Activated CD8-positive, alpha-beta memory T cell treated with anti-CD3 and anti-CD28 coated beads, Interleukin-2, amount 10 ng/mL, durations not matched to agents 7 days and 5 days (primary cell): Measurements from ENCODE around the gene NEDD4L. TPM values are rescaled to one million over a fixed set of nuclear protein-coding genes. Genes with fewer than 3 reads are reported as not detected.

ENCODE experiments used
- ATAC-seq: fragments of 150-1000 bp; cut with Tn5 transposase; one replicate; pipeline ENCODE4 v1.10.0; 2021; ENCODE audit warnings: moderate library complexity
- CTCF ChIA-PET: fragments of 350-600 bp; sonication (Branson Sonifier 250); formaldehyde crosslinking; loops from one replicate; lab custom pipeline; 2021; ENCODE audit warnings: antibody characterized with exemption; lab: Charles Lee
- DNase-seq: peaks from one replicate; pipeline ENCODE4 v3.0.0-alpha.2; 2020
- H3K27ac Mint-ChIP-seq: one replicate; pipeline ENCODE4 v1.8.0; 2021; ENCODE audit warnings: mild to moderate bottlenecking, mixed read lengths
- H3K27me3 Mint-ChIP-seq: one replicate; pipeline ENCODE4 v1.8.0; 2021; ENCODE audit warnings: mixed read lengths
- H3K36me3 Mint-ChIP-seq: one replicate; pipeline ENCODE4 v1.8.0; 2021; ENCODE audit warnings: mild to moderate bottlenecking, mixed read lengths
- H3K4me1 Mint-ChIP-seq: one replicate; pipeline ENCODE4 v1.8.0; 2021; ENCODE audit warnings: mixed read lengths
- H3K4me3 Mint-ChIP-seq: one replicate; pipeline ENCODE4 v1.8.0; 2021; ENCODE audit warnings: mild to moderate bottlenecking, moderate library complexity, mixed read lengths
- H3K9me3 Mint-ChIP-seq: one replicate; pipeline ENCODE4 v1.8.0; 2022; ENCODE audit warnings: low read depth, mixed read lengths
- total RNA-seq, 2 experiments: library from RNA; stranded (reverse); gene quantifications; one replicate each; pipeline ENCODE4 v1.2.3, GENCODE V29; 2021

The NEDD4L gene
- total RNA-seq, 2 experiments from 2014 or later, result 1.4 to 4.2 TPM

DNA sequence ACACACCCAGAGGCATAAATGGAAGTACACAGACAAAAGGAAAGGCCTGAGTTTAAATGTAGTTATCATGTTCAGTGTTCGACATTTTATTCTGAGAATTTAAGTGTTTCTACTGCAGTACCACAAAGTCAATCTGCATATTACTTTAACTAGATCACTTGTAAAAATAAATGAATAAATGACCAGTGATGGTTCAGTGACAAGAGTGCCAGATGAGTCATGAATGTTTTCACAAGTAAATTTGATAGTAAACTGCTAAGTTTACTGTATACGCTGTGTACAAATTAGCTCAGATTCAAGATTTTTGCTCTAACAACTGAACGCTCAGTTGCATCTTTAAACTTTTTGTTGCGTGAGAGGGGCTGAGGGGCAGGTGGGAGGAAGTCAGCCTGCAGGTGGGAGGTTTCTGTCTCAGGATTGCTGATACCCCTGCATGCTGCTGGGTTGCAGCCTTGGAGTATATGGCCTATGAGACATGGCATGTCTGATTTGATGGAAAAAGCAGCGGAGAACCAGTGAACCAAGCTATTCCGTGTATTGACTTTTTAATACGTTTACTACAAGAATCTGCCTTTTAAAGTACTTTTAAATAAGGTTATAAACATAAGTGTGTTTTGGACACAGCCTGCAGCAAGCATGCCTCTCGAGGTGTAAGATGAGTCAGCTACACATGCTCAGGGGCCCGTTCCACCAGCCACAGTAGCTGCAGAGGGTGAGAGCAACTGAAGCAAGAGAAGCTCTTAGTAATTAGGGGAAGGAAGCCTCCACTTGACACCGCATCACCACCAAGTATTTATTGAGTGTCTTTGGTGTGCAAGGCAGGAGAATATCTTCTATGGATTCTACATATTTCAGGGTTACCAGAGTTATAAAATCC is 245.1 kb downstream of the NEDD4L start:
- ATAC-seq, result no peak

GRCh38 chr18:58290116-58290695 is 246.2 kb downstream of the NEDD4L start:
- Mint-ChIP-seq H3K4me1 (peaks cover 4% of the 10 kb centered on the region), H3K36me3 (no peaks in the 10 kb centered on the region), H3K27ac (no peak overlapping the region), H3K4me3 (no peak overlapping the region), H3K27me3 (peaks cover 9% of the 10 kb centered on the region), H3K9me3 (no peaks in the 10 kb centered on the region)
- DNase-seq, result no peak
- no peak for ATAC-seq
- CTCF ChIA-PET, result no interaction called here

More for the DNA sequence above, 245.1 kb downstream of the NEDD4L start:
- Mint-ChIP-seq H3K4me3 (no peak overlapping the region), H3K27me3 (peaks cover 15% of the 10 kb centered on the region), H3K4me1 (peaks cover 4% of the 10 kb centered on the region), H3K9me3 (no peaks in the 10 kb centered on the region), H3K27ac (no peak overlapping the region), H3K36me3 (no peaks in the 10 kb centered on the region)
- no peak for DNase-seq
- CTCF ChIA-PET, result no interaction called here

GRCh38 chr18:58291131-58291530 is 247.1 kb downstream of the NEDD4L start:
- CTCF ChIA-PET, result no interaction called here
- DNase-seq, result no peak
- Mint-ChIP-seq H3K27me3 (peaks cover 9% of the 10 kb centered on the region), H3K27ac (no peak overlapping the region), H3K36me3 (no peaks in the 10 kb centered on the region), H3K4me1 (peaks cover 4% of the 10 kb centered on the region), H3K9me3 (no peaks in the 10 kb centered on the region), H3K4me3 (no peak overlapping the region)
- ATAC-seq, result no peak

DNA sequence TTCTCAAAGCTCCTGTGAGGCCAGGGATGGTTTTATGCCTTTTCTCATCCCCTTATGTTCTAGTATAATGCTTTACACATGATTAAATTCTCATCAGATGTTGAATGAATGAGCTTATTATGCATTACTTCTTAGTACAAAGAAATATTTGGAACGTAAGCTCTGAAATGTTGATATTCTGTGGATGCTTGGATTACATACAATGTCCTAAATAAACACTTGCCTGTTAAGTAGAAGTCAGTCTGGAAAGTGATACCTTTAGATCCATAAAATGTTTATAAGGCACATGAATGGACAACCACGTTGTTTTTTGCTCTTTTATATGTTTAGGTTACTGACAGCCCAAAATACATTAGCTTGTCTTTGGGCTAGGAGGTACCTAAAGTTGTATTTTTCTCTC is 248.6 kb downstream of the NEDD4L start:
- Mint-ChIP-seq H3K9me3 (no peaks in the 10 kb centered on the region), H3K4me1 (peaks cover 8% of the 10 kb centered on the region), H3K27ac (no peak overlapping the region), H3K4me3 (no peak overlapping the region), H3K36me3 (no peaks in the 10 kb centered on the region), H3K27me3 (peaks cover 8% of the 10 kb centered on the region)
- DNase-seq, result no peak
- CTCF ChIA-PET, result no interaction called here
- no peak for ATAC-seq

GRCh38 chr18:58297198-58297597 is 253.2 kb downstream of the NEDD4L start:
- peaks cover 14% of the 10 kb centered on the region for H3K27me3 Mint-ChIP-seq
- H3K36me3 Mint-ChIP-seq, result no peaks in the 10 kb centered on the region
- no peaks in the 10 kb centered on the region for H3K9me3 Mint-ChIP-seq
- H3K4me1 Mint-ChIP-seq, result peaks cover 5% of the 10 kb centered on the region
- ATAC-seq (peak; percentile 65), DNase-seq (no peak)
- CTCF ChIA-PET, result no interaction called here
- H3K27ac Mint-ChIP-seq, result no peak overlapping the region
- H3K4me3 Mint-ChIP-seq, result no peak overlapping the region

DNA sequence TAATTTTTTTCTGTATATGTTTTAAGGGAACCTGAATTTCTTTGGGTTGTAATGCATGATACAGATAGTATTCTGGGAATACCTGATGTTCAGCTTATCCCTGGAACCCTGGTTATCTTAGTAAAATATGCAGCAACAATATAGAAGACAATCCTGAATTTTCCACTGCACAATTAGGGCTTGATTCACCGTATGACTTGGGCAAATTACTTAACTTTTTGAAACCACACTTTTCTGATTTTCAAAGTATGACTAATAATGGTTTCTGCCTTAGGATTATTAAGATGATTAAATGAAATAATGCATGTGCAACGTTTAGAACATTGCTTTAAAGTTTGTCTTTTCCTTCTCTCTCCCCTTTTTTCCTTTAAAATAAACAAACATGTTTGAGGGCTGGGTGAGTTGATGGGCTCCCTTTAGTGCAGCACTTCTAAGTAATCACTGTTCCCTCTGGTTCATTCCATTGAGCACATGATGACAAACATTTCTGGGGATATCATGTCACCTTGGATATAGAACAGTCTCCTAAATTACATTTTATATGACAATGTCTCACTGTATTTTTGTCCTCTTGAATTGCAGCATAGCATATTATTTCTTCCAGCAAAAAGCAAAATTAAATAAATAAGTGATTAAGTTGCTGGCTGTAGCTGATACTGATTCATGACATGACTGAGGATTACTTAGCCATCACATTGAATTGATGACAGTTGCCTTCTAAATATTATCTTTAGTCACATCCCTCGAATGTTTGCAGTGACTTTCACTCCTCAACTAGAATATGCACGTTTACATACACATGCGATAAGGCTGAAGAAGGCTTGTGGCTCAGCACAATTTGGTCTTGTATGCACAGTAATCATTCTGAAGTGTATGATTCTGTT is 254.5 kb downstream of the NEDD4L start:
- Mint-ChIP-seq H3K9me3 (no peaks in the 10 kb centered on the region), H3K4me1 (peaks cover 11% of the 10 kb centered on the region), H3K36me3 (no peaks in the 10 kb centered on the region), H3K4me3 (no peak overlapping the region), H3K27me3 (peaks cover 23% of the 10 kb centered on the region), H3K27ac (no peak overlapping the region)
- CTCF ChIA-PET, result no interaction called here
- DNase-seq (no peak), ATAC-seq (no peak)

- Mint-ChIP-seq H3K36me3 (no peaks in the 10 kb centered on the region), H3K9me3 (no peaks in the 10 kb centered on the region), H3K4me3 (no peak overlapping the region), H3K4me1 (peaks cover 15% of the 10 kb centered on the region), H3K27ac (no peak overlapping the region), H3K27me3 (peaks cover 26% of the 10 kb centered on the region)
- ATAC-seq (no peak), DNase-seq (no peak)
- CTCF ChIA-PET, result no interaction called here
Observed at GRCh38 chr18:58299135-58299473, 255.1 kb downstream of the NEDD4L start.

- Mint-ChIP-seq H3K36me3 (no peaks in the 10 kb centered on the region), H3K9me3 (no peaks in the 10 kb centered on the region), H3K27me3 (peaks cover 30% of the 10 kb centered on the region), H3K27ac (no peak overlapping the region), H3K4me3 (no peak overlapping the region), H3K4me1 (peaks cover 15% of the 10 kb centered on the region)
- ATAC-seq (no peak), DNase-seq (no peak)
- CTCF ChIA-PET, result no interaction called here
Observed at GRCh38 chr18:58299936-58300335, 255.9 kb downstream of the NEDD4L start.

DNA sequence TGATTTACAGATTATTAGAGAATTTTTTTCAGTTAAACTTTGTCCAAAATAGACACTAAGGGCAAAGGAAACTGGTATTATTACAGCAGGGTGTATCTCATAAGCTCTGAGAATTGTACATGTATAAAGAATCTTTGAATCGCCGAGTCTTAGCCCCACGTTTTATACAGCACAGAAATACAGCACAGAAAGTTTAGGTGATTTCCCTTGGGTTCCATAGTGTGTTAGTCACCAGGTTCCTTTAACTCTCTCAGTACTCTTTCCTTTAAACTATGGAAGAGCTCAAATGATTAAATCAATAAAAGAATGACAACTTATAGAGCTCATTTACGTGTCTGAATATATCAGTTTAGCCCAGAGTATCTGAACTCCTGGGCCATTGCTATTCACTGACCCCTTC is 256.8 kb downstream of the NEDD4L start:
- peaks cover 30% of the 10 kb centered on the region for H3K27me3 Mint-ChIP-seq
- no peak overlapping the region for H3K27ac Mint-ChIP-seq
- DNase-seq, result no peak
- ATAC-seq, result no peak
- H3K4me1 Mint-ChIP-seq, result peaks cover 15% of the 10 kb centered on the region
- H3K4me3 Mint-ChIP-seq, result no peak overlapping the region
- H3K36me3 Mint-ChIP-seq, result peaks cover 1% of the 10 kb centered on the region
- peaks cover 1% of the 10 kb centered on the region for H3K9me3 Mint-ChIP-seq
- CTCF ChIA-PET, result no interaction called here

DNA sequence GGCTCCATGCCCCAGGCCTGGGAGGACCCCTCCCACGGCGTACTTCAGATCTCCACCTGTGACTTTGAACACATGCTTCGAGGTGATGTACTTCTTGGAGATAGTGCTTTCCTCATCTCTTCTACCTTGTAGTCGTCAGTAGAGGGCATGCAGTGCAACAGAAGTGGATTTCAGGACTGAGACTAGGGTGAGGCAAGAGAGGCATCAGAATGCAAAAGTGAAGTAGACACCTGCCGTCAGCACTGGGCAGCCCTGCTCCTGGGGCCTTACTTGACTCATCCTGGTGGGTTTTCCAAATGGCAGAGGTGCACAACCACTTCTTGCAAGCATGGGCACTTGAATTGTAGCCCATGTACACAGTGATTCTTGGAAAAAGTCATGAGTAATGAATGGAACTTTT is 258.8 kb downstream of the NEDD4L start:
- no peak overlapping the region for H3K27ac Mint-ChIP-seq
- H3K27me3 Mint-ChIP-seq, result peaks cover 27% of the 10 kb centered on the region
- ATAC-seq (no peak), DNase-seq (no peak)
- peaks cover 2% of the 10 kb centered on the region for H3K9me3 Mint-ChIP-seq
- CTCF ChIA-PET, result no interaction called here
- no peak overlapping the region for H3K4me3 Mint-ChIP-seq
- peaks cover 10% of the 10 kb centered on the region for H3K4me1 Mint-ChIP-seq
- H3K36me3 Mint-ChIP-seq, result peaks cover 2% of the 10 kb centered on the region

GRCh38 chr18:58303363-58303762 is 259.3 kb downstream of the NEDD4L start:
- Mint-ChIP-seq H3K4me3 (no peak overlapping the region), H3K27me3 (peaks cover 25% of the 10 kb centered on the region), H3K9me3 (peaks cover 2% of the 10 kb centered on the region), H3K36me3 (peaks cover 2% of the 10 kb centered on the region), H3K27ac (no peak overlapping the region), H3K4me1 (peaks cover 10% of the 10 kb centered on the region)
- CTCF ChIA-PET, result interaction anchor here (1.5 kb wide), 1 partner anchor 18 kb away, joined by 3 read pairs; no protein-coding TSS in a partner anchor
- DNase-seq (no peak), ATAC-seq (peak; percentile 23)

DNA sequence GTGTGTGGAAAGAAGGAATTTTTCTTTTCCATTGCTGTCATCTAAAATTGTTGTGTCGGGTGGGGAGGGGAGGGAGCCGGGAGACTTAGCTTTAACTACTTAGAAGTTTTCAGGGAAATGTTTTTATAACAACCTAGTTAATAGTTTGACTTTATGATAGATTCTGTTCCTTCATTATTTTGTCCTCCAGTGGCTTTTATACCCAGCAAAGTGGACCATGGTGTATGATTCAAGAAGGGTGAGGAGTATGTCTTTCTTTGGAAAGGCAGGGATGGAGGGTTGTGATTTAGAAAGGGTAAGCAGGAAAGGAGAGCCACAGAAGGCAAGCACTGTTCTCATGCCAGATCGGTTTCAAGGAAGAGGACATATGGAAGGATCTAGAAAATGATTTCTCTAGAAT is 261.8 kb downstream of the NEDD4L start:
- peaks cover 2% of the 10 kb centered on the region for H3K36me3 Mint-ChIP-seq

GRCh38 chr18:58307441-58307840 is 263.4 kb downstream of the NEDD4L start:
- Mint-ChIP-seq H3K9me3 (peaks cover 2% of the 10 kb centered on the region), H3K27ac (no peak overlapping the region), H3K4me1 (peaks cover 25% of the 10 kb centered on the region), H3K36me3 (peaks cover 2% of the 10 kb centered on the region), H3K4me3 (no peak overlapping the region), H3K27me3 (peaks cover 35% of the 10 kb centered on the region)
- DNase-seq (no peak), ATAC-seq (no peak)
- CTCF ChIA-PET, result no interaction called here

More for the DNA sequence above, 261.8 kb downstream of the NEDD4L start:
- CTCF ChIA-PET, result interaction anchor here (0.7 kb wide), 1 partner anchor 12 kb away, joined by 3 read pairs; no protein-coding TSS in a partner anchor
- ATAC-seq, result no peak
- peaks cover 19% of the 10 kb centered on the region for H3K4me1 Mint-ChIP-seq
- H3K27ac Mint-ChIP-seq, result no peak overlapping the region
- no peak overlapping the region for H3K4me3 Mint-ChIP-seq
- peaks cover 2% of the 10 kb centered on the region for H3K9me3 Mint-ChIP-seq
- H3K27me3 Mint-ChIP-seq, result peaks cover 27% of the 10 kb centered on the region
- DNase-seq, result no peak
